HCT116 (cell line): ENCODE measurements around the gene GAS2. TPM values are rescaled to one million over a fixed set of nuclear protein-coding genes. Genes with fewer than 3 reads are reported as not detected.

Experiments
- ATAC-seq: fragments of 200-7000 bp; cut with Tn5 transposase; 2 replicates; pipeline ENCODE4 v1.9.1; 2020; ENCODE audit warnings: mild to moderate bottlenecking, moderate library complexity
- BruUV-seq: library from RNA; stranded (reverse); fragments of 400-500 nt; replicated peaks from 2 replicates; lab custom pipeline; 2021; lab: Mats Ljungman, UMichigan
- CTCF ChIA-PET: fragments of 300-600 bp; sonication (Branson Sonifier 250); formaldehyde crosslinking; loops from one replicate; lab custom pipeline; 2021; ENCODE audit warnings: antibody characterized with exemption; lab: Charles Lee
- POLR2A ChIA-PET: fragments of 300-600, 350-600 bp; sonication (Branson Sonifier 250); formaldehyde crosslinking; loops from one replicate; lab custom pipeline; 2021; ENCODE audit warnings: antibody characterized with exemption; lab: Charles Lee
- RAD21 ChIA-PET, 2 experiments: fragments of 300-600 bp; sonication (Branson Sonifier 250); formaldehyde crosslinking; loops; one replicate each; lab custom pipeline; 2023; ENCODE audit warnings: low total read pairs in 2 of 2; ENCODE audit not compliant: uncharacterized antibody in 2 of 2, unreplicated experiment in 2 of 2, low non-redundant PET in 1 of 2; lab: Charles Lee
- DNase-seq: peaks from one replicate; pipeline ENCODE4 v3.0.0-alpha.2; 2010; ENCODE audit warnings: low read depth, low spot score
- H2AFZ ChIP-seq: fragments of 200-600 bp; shearing (Covaris generic), sonication (generic); 2 replicates; pipeline ENCODE4 v1.6.1; 2017; ENCODE audit warnings: low read depth, mixed run types, mixed read lengths, antibody characterized with exemption, low read length; ENCODE audit not compliant: poor library complexity, severe bottlenecking
- H3K27ac ChIP-seq: 2 replicates; pipeline ENCODE4 v1.5.1; 2012; ENCODE audit warnings: low read depth, low read length
- H3K27me3 ChIP-seq: fragments of 200-600 bp; sonication (generic); 2 replicates; pipeline ENCODE4 v1.6.1; 2016; ENCODE audit warnings: mixed run types, low read length, mixed read lengths; ENCODE audit not compliant: insufficient read depth
- H3K36me3 ChIP-seq, 2 experiments: fragments of 200-500 bp in 1 of 2; fragments of 200-600 bp in 1 of 2; sonication (Bioruptor generic) in 1 of 2; sonication (generic) in 1 of 2; 2 replicates each; pipeline versions ENCODE4 v1.5.1 to v1.6.1; 2014 to 2016; ENCODE audit warnings: low read length in 2 of 2, inconsistent platforms in 1 of 2, mixed read lengths in 1 of 2, mixed run types in 1 of 2; ENCODE audit not compliant: insufficient read depth in 2 of 2, control insufficient read depth in 1 of 2
- H3K4me1 ChIP-seq, 2 experiments: fragments of 200-600 bp in 1 of 2; sonication (generic) in 1 of 2; 2 replicates each; pipeline versions ENCODE4 v1.5.1 to v1.6.1; 2012 to 2017; ENCODE audit warnings: low read length in 2 of 2, inconsistent platforms in 1 of 2, mild to moderate bottlenecking in 1 of 2, mixed read lengths in 1 of 2, mixed run types in 1 of 2, moderate library complexity in 1 of 2; ENCODE audit not compliant: insufficient read depth in 2 of 2, control insufficient read depth in 1 of 2
- H3K4me2 ChIP-seq: fragments of 200-600 bp; sonication (generic); 2 replicates; pipeline ENCODE4 v1.6.1; 2017; ENCODE audit warnings: mixed run types, low read length, mixed read lengths
- H3K4me3 ChIP-seq, 2 experiments: fragments of 200-600 bp in 1 of 2; sonication (generic) in 1 of 2; replicated peaks in 1 of 2; 2 replicates each; pipeline ENCODE4 v1.5.1; 2011 to 2016; ENCODE audit warnings: low read length in 2 of 2, control low read depth in 1 of 2, low read depth in 1 of 2, mild to moderate bottlenecking in 1 of 2, mixed read lengths in 1 of 2, mixed run types in 1 of 2
- H3K79me2 ChIP-seq: fragments of 200-600 bp; sonication (generic); 2 replicates; pipeline ENCODE4 v1.6.1; 2017; ENCODE audit warnings: mild to moderate bottlenecking, mixed run types, low read length, moderate library complexity, mixed read lengths; ENCODE audit not compliant: insufficient read depth
- H3K9ac ChIP-seq: fragments of 200-600 bp; sonication (generic); 2 replicates; pipeline ENCODE4 v1.6.1; 2016; ENCODE audit warnings: low read length, mixed read lengths
- H3K9me2 ChIP-seq: fragments of 200-600 bp; sonication (generic), shearing (Covaris generic); 2 replicates; pipeline ENCODE4 v1.6.1; 2017; ENCODE audit warnings: mixed run types, mild to moderate bottlenecking, moderate library complexity; ENCODE audit not compliant: insufficient read depth
- H3K9me3 ChIP-seq, 2 experiments: fragments of 200-500 bp in 1 of 2; fragments of 200-600 bp in 1 of 2; sonication (Bioruptor generic) in 1 of 2; sonication (generic) in 1 of 2; 2 replicates each; pipeline ENCODE4 v1.6.1; 2014 to 2017; ENCODE audit warnings: low read length in 2 of 2, mixed read lengths in 2 of 2, inconsistent platforms in 1 of 2, low read depth in 1 of 2, mild to moderate bottlenecking in 1 of 2, mixed run types in 1 of 2, moderate library complexity in 1 of 2; ENCODE audit not compliant: control insufficient read depth in 1 of 2, insufficient read depth in 1 of 2
- H4K20me1 ChIP-seq: fragments of 200-600 bp; sonication (generic), shearing (Covaris generic); 2 replicates; pipeline ENCODE4 v1.6.1; 2017; ENCODE audit warnings: mixed run types, mild to moderate bottlenecking, moderate library complexity; ENCODE audit not compliant: insufficient read depth
- CBX3 ChIP-seq: IDR thresholded peaks from 2 replicates; pipeline ENCODE4 v1.6.1; 2012; ENCODE audit warnings: low read depth
- CEBPB ChIP-seq: IDR thresholded peaks from 2 replicates; pipeline ENCODE4 v1.6.1; 2012; ENCODE audit warnings: low read depth
- CTCF ChIP-seq, 3 experiments: fragments of 200-600 bp in 1 of 3; sonication (generic) in 1 of 3; IDR thresholded peaks in 2 of 3; conservative IDR thresholded peaks in 1 of 3; 2 replicates each; pipeline ENCODE4 v1.5.1; 2012 to 2017; ENCODE audit warnings: low read depth in 2 of 3, low read length in 2 of 3, antibody characterized with exemption in 1 of 3, borderline replicate concordance in 1 of 3, control low read depth in 1 of 3, mild to moderate bottlenecking in 1 of 3, mixed read lengths in 1 of 3, mixed run types in 1 of 3, moderate library complexity in 1 of 3; ENCODE audit not compliant: insufficient read depth in 1 of 3
- EGR1 ChIP-seq: IDR thresholded peaks from 2 replicates; pipeline ENCODE4 v1.6.1; 2012; ENCODE audit warnings: low read depth
- ELF1 ChIP-seq: IDR thresholded peaks from 2 replicates; pipeline ENCODE4 v1.6.1; 2012; ENCODE audit warnings: low read depth, borderline replicate concordance
- EZH2 ChIP-seq: fragments of 200-600 bp; sonication (generic); IDR thresholded peaks from 2 replicates; pipeline ENCODE4 v1.6.1; 2017; ENCODE audit warnings: antibody characterized with exemption, mixed run types
- FOSL1 ChIP-seq: IDR thresholded peaks from 2 replicates; pipeline ENCODE4 v1.6.1; 2012; ENCODE audit warnings: low read depth
- JUND ChIP-seq: IDR thresholded peaks from 2 replicates; pipeline ENCODE4 v1.6.1; 2012
- MAX ChIP-seq: IDR thresholded peaks from 2 replicates; pipeline ENCODE4 v1.6.1; 2012
- POLR2AphosphoS5 ChIP-seq: IDR thresholded peaks from 2 replicates; pipeline ENCODE4 v1.6.1; 2011; ENCODE audit warnings: mild to moderate bottlenecking, low read depth, low read length, moderate library complexity
- RAD21 ChIP-seq: IDR thresholded peaks from 2 replicates; pipeline ENCODE4 v1.6.1; 2012; ENCODE audit warnings: low read depth, mild to moderate bottlenecking
- SIN3A ChIP-seq: IDR thresholded peaks from 2 replicates; pipeline ENCODE4 v1.6.1; 2012; ENCODE audit warnings: low read depth
- SP1 ChIP-seq: IDR thresholded peaks from 2 replicates; pipeline ENCODE4 v1.6.1; 2012; ENCODE audit warnings: low read depth
- TCF7L2 ChIP-seq: IDR thresholded peaks from 2 replicates; pipeline ENCODE4 v1.7.0; 2011; ENCODE audit warnings: borderline replicate concordance, inconsistent platforms; ENCODE audit not compliant: insufficient read depth, insufficient read length; ENCODE audit errors: extremely low read depth
- YY1 ChIP-seq: IDR thresholded peaks from 2 replicates; pipeline ENCODE4 v1.6.1; 2011; ENCODE audit warnings: low read length, low read depth, moderate library complexity, mild to moderate bottlenecking; ENCODE audit not compliant: insufficient replicate concordance; ENCODE audit errors: extremely low read depth
- intact Hi-C: fragments of 100-400 bp; cut with micrococcal nuclease; formaldehyde crosslinking; loops from 2 replicates; pipeline ENCODE4 v1.10.0; 2022
- total RNA-seq: library from RNA; stranded (reverse); gene quantifications from one replicate; pipeline ENCODE4 v1.2.1, GENCODE V29; 2021; ENCODE audit not compliant: unreplicated experiment
- TF ChIP-seq, protein P1 (sequence below): IDR thresholded peaks from 2 replicates; pipeline ENCODE4 v1.6.1; 2012; ENCODE audit warnings: low read depth
- TF ChIP-seq, protein P2 (sequence below): IDR thresholded peaks from 2 replicates; pipeline ENCODE4 v1.6.1; 2012

Gene GAS2
- total RNA-seq, 1 experiment from 2014 or later: not detected

- H3K9me2 ChIP-seq: no peaks in the 10 kb centered on the region
- no peaks in the 10 kb centered on the region for H3K36me3 ChIP-seq
- no peaks in the 10 kb centered on the region for H3K4me1 ChIP-seq
- H3K79me2 ChIP-seq: no peaks in the 10 kb centered on the region
- no peak overlapping the region for H3K4me3 ChIP-seq
- ATAC-seq (no peak), DNase-seq (no peak)
- RAD21 ChIA-PET: no interaction called here
- POLR2A ChIA-PET: no interaction called here
- no peaks in the 10 kb centered on the region for H3K9me3 ChIP-seq
- CTCF ChIA-PET: no interaction called here
- no peak overlapping the region for H2AFZ ChIP-seq
- intact Hi-C loops: no loop called here
- H3K27ac ChIP-seq: no peak overlapping the region
- TF ChIP-seq CTCF (IDR thresholded peaks at IDR 0.05 in 2 of 3, conservative IDR thresholded peaks at IDR 0.05 in 1 of 3; ENCODE audit: borderline replicate concordance in 1 of 3, insufficient read depth in 1 of 3, low read depth in 2 of 3, low read length in 2 of 3) (no peak), TCF7L2 (no peak), SP1 (no peak), ELF1 (no peak), POLR2AphosphoS5 (no peak), CBX3 (no peak), SIN3A (no peak), EZH2 (no peak), YY1 (no peak), EGR1 (no peak), RAD21 (no peak), CEBPB (no peak), MAX (no peak), FOSL1 (no peak), JUND (no peak)
- TF ChIP-seq, protein P1, sequence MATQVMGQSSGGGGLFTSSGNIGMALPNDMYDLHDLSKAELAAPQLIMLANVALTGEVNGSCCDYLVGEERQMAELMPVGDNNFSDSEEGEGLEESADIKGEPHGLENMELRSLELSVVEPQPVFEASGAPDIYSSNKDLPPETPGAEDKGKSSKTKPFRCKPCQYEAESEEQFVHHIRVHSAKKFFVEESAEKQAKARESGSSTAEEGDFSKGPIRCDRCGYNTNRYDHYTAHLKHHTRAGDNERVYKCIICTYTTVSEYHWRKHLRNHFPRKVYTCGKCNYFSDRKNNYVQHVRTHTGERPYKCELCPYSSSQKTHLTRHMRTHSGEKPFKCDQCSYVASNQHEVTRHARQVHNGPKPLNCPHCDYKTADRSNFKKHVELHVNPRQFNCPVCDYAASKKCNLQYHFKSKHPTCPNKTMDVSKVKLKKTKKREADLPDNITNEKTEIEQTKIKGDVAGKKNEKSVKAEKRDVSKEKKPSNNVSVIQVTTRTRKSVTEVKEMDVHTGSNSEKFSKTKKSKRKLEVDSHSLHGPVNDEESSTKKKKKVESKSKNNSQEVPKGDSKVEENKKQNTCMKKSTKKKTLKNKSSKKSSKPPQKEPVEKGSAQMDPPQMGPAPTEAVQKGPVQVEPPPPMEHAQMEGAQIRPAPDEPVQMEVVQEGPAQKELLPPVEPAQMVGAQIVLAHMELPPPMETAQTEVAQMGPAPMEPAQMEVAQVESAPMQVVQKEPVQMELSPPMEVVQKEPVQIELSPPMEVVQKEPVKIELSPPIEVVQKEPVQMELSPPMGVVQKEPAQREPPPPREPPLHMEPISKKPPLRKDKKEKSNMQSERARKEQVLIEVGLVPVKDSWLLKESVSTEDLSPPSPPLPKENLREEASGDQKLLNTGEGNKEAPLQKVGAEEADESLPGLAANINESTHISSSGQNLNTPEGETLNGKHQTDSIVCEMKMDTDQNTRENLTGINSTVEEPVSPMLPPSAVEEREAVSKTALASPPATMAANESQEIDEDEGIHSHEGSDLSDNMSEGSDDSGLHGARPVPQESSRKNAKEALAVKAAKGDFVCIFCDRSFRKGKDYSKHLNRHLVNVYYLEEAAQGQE: no peak
- TF ChIP-seq, protein P2, sequence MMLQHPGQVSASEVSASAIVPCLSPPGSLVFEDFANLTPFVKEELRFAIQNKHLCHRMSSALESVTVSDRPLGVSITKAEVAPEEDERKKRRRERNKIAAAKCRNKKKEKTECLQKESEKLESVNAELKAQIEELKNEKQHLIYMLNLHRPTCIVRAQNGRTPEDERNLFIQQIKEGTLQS: no peak
- no peak overlapping the region for H3K9ac ChIP-seq
- H3K27me3 ChIP-seq: peaks cover 50% of the 10 kb centered on the region
- H4K20me1 ChIP-seq: no peaks in the 10 kb centered on the region
- H3K4me2 ChIP-seq: no peak overlapping the region
- BruUV-seq: no TSS peak
Measured at GRCh38 chr11:22753416-22753815, 87.0 kb downstream of the GAS2 start.
